GOT3 (cell line): ENCODE measurements around the gene MORF4L1.

Experiments used
- DNase-seq: peaks from one replicate; lab custom pipeline; 2025; ENCODE audit warnings: mixed read lengths; lab: John Stamatoyannopoulos, UW

Gene MORF4L1

DNA sequence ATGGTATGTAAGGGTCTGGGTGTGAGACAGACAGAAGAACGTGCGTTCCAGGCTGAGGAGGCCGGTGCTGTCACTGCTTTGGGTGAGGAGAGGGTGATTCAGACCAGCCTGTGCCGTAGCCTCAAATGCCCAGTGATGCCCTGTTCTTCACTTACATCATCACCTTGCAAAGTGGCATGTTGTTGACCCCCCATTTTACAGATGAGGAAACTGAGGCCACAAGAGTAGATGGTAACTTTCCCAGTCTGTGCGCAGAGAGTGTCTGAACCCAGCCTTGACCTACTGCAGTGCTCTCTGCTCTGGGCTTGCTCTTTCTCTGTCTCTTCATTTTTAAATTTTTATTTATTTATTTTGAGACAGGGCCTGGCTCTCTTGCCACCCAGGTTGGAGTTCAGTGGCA is 73.8 kb downstream of the MORF4L1 start:
- DNase-seq = no peak

DNA sequence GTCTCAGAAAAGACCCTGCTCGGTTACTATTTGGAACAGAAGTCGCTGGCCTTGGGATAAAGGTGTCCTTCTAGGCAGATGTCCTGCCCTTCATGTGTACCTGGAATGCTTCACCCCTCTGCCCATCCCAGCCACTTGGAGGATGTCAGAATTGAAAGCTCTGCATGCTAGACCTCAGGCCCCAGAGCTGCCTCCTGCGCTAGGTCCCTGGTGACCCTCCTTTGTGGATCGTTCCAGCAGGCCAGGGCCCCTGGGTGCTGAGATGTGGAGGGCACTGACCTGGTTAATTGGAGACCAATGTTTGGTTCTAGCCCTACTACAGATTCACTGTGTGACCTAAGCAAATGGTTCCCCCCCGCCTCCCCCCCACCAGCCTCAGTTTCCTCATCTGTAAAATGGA is 74.8 kb downstream of the MORF4L1 start:
- DNase-seq = no peak
